Testis (tissue), 2 donors: ENCODE data around the gene FUT9.

Experiments
- CTCF ChIP-seq, 3 experiments: fragments of 450-650 bp in 2 of 3; fragments of 200-600 bp in 1 of 3; sonication (generic) in 1 of 3; IDR thresholded peaks; one replicate each; pipeline ENCODE4 v1.5.1; 2016 to 2019; ENCODE audit warnings: antibody characterized with exemption in 3 of 3, mild to moderate bottlenecking in 2 of 3, moderate library complexity in 1 of 3
- POLR2A ChIP-seq: fragments of 450-650 bp; IDR thresholded peaks from one replicate; pipeline ENCODE4 v1.6.1; 2017; ENCODE audit warnings: antibody characterized with exemption, mild to moderate bottlenecking, moderate library complexity

GRCh38 chr6:96104910-96105309 lies 89.1 kb downstream of the FUT9 start:
- no peak for TF ChIP-seq CTCF (IDR thresholded peaks at IDR 0.05)
- no peak for TF ChIP-seq POLR2A
